NCI-H82 treated with DMSO at 0.1 percent for 48 hours (cell line): ENCODE results near the gene MTHFD1L.

Experiments used
- DNase-seq: peaks from one replicate; lab custom pipeline; 2025; ENCODE audit not compliant: unreplicated experiment; lab: John Stamatoyannopoulos, UW

The MTHFD1L gene

DNA sequence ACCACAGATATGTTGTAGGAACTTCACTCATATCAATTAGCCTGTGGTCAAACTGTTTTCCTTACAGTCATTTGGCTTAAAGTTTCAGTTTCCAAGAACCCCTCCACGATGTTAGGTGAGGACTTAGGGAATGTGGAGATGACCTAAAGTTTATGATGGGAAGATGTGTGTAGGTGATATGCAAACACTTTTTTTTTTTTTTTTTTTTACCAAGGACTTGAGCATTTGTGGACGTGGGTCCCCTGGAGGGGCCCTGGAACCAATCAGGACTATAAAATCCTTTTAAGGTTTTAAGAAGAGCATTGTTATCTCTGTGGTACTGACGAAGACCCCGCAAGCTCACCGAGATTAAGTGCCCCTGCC is 478 bp upstream of the MTHFD1L start:
- DNase-seq = no peak

DNA sequence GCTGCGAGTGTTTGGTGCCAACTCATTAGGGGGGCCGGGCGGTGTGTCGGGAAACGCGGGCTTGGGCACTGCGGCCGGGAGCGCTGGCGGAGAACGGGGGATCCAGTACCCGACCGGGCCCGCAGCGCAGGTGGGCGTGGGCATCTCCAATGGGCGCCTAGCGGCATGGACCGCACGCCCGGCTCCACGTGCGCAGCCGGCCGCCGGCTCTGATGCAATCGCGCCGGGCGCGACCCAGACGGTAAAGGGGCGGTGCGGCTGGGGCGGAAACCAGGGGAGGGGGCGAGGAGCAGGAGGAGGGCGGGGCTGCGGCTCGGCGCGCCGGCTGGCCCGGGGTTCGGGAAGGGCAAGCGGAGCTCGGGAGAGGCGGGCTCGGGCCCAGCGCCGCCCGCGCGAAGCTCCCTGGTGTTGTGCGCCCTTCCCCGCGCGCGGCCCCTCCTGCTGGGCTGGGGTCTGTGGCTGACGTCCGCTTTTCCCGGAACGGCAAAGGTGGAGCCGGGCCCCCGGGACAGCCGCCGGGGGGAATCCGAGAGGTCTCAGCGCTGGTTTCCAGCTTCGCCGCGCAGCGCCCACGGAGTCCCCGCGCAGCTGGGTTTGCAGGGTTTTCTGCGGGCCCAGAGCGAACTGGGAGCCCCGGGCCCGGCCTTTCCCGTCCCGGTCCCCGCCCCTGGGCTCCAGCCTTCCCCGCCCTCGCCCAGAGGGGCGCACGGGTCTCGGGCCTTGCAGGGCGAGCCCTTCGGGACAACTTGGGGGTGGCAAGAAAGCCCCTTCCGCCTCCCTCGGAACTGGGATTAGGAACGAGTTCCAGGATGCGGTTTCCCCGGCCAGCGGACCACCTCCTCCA is 867 bp downstream of the MTHFD1L start:
- peak; percentile 74 for DNase-seq

- DNase-seq = no peak
Measured at GRCh38 chr6:150866991-150867501, 1.5 kb downstream of the MTHFD1L start.

GRCh38 chr6:150868759-150869158 is 3.3 kb downstream of the MTHFD1L start:
- no peak for DNase-seq

DNA sequence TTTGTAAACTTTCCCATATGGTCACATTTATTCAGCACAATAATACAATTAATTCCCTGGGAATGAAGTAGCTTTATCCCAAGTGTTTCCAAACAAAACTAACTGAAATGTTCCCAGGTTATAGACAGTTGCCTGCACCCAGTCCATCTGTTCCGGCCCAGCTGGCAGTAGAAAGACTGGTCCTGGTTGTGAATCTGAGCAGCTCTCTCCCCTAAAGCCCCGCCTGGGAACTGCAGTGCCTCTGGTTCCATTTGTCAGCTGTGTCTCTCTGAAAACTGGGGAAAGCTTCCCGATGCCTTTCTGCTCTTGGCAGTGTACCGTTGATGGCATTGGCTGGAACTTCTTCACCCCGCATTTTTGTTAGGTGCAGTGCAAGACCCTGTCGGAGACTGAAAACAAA is 8.7 kb downstream of the MTHFD1L start:
- DNase-seq = peak; percentile 31

DNA sequence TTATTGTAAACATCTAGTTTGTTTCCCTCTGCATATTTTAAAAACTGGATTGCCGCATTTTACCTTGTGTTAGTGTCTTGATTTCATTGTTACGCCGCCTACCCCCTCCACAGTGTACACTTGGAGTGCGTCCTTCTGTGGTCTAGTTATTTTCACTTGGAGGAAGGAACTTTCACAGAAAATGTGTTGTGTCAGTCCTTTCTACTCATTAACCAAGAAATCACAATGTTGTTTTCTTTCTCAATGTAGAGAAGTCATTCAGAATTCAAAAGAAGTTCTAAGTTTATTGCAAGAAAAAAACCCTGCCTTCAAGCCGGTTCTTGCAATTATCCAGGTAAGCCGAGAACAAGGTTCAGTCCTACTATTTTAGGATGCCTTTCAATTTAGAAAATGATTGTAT is 10.3 kb downstream of the MTHFD1L start:
- no peak for DNase-seq

DNA sequence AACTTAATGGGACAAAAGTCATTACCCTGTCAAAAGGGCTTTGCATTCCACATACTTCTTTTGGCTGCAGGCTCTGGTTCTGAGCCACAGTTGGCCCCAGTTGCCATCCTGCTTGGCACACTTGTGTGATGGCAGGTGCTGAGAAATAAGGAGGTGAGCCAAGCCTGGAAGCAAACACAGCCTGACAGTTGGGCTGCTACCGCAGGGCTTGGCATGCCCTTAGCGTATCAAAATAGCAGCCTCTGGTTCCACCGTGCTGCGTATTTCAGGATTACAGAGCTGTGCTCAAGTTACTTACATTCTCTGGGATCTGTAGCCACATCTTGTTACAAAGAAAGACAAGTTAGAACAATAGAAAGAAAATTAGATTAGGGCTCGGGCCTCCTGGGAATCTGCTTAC is 11.1 kb downstream of the MTHFD1L start:
- peak; percentile 8 for DNase-seq

DNA sequence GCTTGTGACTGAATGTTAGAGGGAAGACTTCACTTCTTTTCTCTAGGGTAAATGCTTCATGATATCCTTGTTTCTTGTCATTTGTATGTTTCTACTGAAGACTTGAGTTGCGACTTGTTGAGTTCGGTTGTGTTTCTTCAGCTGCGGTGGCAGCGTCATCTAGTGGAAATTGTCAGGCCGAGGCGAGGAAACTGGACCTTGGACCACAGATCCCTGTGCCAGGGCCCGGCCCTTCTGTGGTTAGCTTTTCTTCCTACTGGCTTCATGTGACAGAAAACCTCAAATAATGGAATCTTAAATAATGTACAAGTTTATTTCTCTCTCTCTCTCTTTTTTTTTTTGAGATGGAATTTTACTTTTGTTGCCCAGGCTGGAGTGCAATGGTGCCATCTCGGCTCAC is 12.4 kb downstream of the MTHFD1L start:
- DNase-seq = no peak

- no peak for DNase-seq
Measured at GRCh38 chr6:150878347-150879213, 13.1 kb downstream of the MTHFD1L start.

GRCh38 chr6:150880336-150880735 is 14.8 kb downstream of the MTHFD1L start:
- DNase-seq = no peak

DNA sequence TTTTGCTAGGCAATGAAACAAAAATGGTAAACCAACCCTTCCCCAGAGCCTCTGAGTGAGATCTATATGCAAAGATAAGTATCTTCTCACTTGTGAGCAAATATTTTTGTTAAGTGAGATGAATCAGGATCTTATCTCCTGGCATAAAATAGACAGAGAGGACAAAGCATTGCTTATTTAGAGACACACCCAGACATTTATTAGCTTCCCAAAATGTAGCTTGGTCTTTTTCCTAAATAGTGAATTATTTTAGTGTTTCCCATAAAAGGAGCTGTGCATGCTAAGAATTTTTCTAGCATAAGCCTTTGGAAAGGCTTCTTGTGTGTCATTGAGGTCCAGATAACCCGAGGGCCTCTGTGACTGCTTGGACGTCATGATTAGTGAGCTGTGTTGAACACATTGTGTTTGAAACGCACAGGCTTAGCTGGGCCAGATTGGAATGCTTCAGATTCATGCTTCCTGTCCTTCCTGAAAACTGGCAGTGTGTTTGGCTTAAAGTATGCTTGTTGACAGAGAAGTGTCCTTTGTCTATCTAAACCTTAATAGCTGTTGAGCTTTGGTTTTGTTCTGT is 16.5 kb downstream of the MTHFD1L start:
- no peak for DNase-seq

DNA sequence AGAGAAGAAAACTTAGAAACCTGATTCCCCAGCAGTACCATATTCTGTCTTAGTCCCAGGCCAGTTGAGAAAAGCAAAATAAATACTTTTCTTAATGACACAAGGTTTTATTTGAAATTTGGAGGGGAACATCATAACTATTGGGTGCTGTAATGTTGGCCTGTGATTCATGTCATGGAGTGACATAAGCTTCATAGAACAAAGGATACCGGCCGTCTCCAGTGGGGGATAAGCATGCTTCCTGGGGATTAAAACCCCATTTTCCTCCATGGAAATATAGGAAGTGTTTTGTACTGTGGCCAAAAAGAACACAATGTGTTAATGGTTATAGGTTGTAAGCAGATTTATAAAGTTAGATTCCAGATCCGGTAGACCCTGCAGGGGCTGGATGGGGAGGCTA is 18.0 kb downstream of the MTHFD1L start:
- DNase-seq = no peak

- DNase-seq = no peak
Measured at GRCh38 chr6:150886155-150886554, 20.7 kb downstream of the MTHFD1L start.

DNA sequence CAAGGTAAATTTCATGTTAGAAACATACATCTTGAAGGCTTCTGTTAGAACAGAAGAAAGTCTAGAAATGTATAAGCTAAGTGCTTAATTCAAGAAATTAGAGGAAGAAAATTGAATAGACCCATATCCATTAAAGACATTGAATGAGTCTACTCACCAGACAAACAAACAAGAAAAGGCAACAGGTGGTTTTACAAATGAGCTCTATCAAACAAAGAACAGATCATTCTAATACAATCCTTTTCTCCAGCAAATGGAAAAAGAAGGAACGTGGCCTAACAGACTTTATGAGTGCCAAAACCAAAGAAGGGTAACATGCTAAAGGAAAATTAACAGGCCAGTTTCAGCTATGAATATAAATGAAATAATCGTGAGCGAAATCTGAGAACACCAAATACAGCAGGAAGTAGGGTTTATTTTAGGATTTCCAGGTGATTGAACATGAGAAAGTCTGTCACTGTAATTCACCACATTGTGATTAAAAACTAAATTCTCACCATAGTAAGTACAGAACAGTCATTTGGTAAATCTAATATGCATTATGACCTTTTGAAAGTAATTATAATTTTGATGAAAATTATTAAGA is 22.6 kb downstream of the MTHFD1L start:
- DNase-seq = no peak

DNA sequence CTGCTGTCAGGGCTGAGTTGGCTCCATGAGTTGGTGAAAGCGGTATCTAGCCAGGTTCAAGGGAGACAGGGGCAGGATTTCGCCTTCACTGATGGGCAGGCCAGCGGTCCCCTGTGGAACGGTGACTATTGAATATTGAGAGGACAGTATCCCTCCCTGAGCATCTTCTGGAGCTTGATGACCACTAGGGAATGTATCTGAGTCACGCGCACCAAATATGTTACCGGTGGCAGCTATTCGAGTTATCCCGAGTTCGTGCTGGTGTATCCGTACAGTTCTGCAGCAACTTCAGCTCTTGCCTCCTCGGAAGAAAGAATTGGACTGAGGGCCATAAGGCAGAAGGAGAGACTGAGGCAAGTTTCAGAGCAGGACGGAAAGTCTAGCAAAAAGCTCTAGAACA is 24.8 kb downstream of the MTHFD1L start:
- DNase-seq = no peak

GRCh38 chr6:150891888-150892485 is 26.5 kb downstream of the MTHFD1L start:
- peak; percentile 47 for DNase-seq

- DNase-seq = no peak
Measured at GRCh38 chr6:150894191-150894744, 28.8 kb downstream of the MTHFD1L start.

DNA sequence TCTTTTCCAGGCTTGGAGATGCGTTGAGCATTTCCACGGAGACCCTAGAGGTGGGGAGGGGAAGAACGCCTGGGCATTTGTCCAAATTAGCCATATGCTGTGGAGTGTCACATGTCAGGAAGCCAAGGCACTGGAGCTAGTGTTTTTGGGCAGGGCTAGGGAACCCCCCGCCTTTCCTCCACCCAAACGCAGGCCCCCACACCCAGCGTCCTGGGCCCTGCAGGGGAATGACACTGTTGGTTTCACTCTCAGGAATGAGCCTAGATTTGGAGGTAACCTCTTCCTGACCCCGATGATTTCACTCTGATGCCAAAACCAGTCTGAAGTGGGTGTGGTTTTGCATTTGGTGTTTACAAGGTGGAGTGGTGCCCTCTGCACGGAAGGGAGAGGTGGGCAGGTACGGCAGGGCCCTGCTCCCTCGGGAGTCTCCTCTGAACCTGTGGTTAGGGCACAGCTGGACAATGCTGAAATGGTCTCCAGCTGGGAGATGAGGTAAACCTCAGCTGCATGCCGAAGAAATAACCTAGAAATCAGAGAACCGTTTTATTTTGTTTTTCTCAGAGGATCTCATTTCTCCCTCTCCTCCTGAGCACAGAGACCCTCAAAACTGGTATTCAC is 29.5 kb downstream of the MTHFD1L start:
- DNase-seq = peak; percentile 46

DNA sequence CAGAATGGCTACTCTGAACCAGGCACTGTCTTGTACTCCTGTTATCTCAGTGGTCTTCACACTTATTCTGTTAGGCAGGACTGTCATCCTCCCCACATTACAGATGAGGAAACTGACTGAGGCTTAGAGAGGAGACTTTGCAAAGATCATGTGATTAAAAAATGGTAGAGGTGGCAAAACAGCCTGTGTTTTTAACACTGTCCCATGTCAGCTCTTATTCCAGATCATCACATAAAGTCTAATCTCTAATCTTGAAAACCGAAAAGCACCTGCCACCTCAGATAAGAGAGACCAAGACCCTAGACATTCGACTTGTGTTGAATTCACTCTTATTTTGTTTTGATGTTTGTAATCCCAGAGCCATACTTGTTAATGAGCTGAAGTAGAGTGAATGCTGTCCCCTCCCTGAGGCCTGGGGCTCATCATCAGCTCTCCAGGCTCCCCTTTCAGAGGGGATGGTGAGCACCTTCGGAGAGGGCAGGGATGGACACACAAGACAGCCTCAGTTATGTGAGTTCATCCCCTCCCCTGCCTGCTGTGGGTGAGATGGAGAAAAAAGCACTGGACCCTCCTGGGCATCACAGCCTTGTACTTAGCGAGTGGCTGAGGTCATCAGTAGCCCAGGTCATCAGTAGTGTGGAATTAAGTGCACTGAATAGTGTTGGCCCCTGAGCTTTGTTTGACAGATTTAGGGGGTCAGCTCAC is 30.6 kb downstream of the MTHFD1L start:
- no peak for DNase-seq
